Endothelial cell of umbilical vein (primary cell): Measurements from ENCODE around the gene RBPJ. TPM values are rescaled to one million over a fixed set of nuclear protein-coding genes. Genes with fewer than 3 reads are reported as not detected.

Experiments
- BruUV-seq: library from RNA; stranded (reverse); fragments of 400-500 nt; replicated peaks from 2 replicates; lab custom pipeline; 2021; lab: Mats Ljungman, UMichigan
- CTCF ChIA-PET: fragments of 300-600, 350-600 bp; sonication (Branson Sonifier 250); formaldehyde crosslinking; loops from one replicate; lab custom pipeline; 2021; ENCODE audit warnings: antibody characterized with exemption, inconsistent platforms; lab: Charles Lee
- POLR2A ChIA-PET: fragments of 300-600, 350-600 bp; sonication (Branson Sonifier 250); formaldehyde crosslinking; loops from one replicate; lab custom pipeline; 2021; ENCODE audit warnings: antibody characterized with exemption, inconsistent platforms; lab: Charles Lee
- DNase-seq: peaks from one replicate; pipeline ENCODE4 v3.0.0-alpha.2; 2011; ENCODE audit warnings: low read depth, low spot score
- FAIRE-seq: peaks from 2 replicates; lab custom pipeline; 2011; peaks lifted over from hg19 to GRCh38; lab: Jason Lieb, UNC
- H2AFZ ChIP-seq: 2 replicates; pipeline ENCODE4 v1.6.0; 2012; ENCODE audit warnings: low read depth, low read length, control low read depth, inconsistent platforms
- H3K27ac ChIP-seq: 2 replicates; pipeline ENCODE4 v1.5.1; 2011; ENCODE audit warnings: low read depth, mild to moderate bottlenecking, control low read depth, low read length, moderate library complexity; ENCODE audit not compliant: insufficient read depth
- H3K27me3 ChIP-seq, 2 experiments: 2 replicates each; pipeline versions ENCODE4 v1.6.0 to v1.6.1; 2011; ENCODE audit warnings: low read length in 2 of 2, mixed read lengths in 1 of 2; ENCODE audit not compliant: control insufficient read depth in 2 of 2, insufficient read depth in 2 of 2
- H3K36me3 ChIP-seq, 2 experiments: 2 replicates in 1 of 2; 3 replicates in 1 of 2; pipeline ENCODE4 v1.5.1; 2011; ENCODE audit warnings: low read length in 2 of 2, mild to moderate bottlenecking in 1 of 2, moderate library complexity in 1 of 2; ENCODE audit not compliant: control insufficient read depth in 2 of 2, insufficient read depth in 2 of 2; ENCODE audit errors: extremely low read depth in 1 of 2
- H3K4me1 ChIP-seq: 3 replicates; pipeline ENCODE4 v1.5.1; 2011; ENCODE audit warnings: mild to moderate bottlenecking, low read length; ENCODE audit not compliant: control insufficient read depth, insufficient read depth; ENCODE audit errors: extremely low read depth
- H3K4me2 ChIP-seq: 2 replicates; pipeline ENCODE4 v1.6.1; 2011; ENCODE audit warnings: low read length, control low read depth, mixed read lengths; ENCODE audit not compliant: insufficient read depth
- H3K4me3 ChIP-seq, 3 experiments: fragments of 200-600 bp in 1 of 3; sonication (generic), shearing (Covaris generic) in 1 of 3; replicated peaks in 1 of 3; 2 replicates each; pipeline ENCODE4 v1.5.1; 2011 to 2016; ENCODE audit warnings: control low read depth in 3 of 3, low read length in 3 of 3, mild to moderate bottlenecking in 2 of 3, inconsistent platforms in 1 of 3, low read depth in 1 of 3, moderate library complexity in 1 of 3; ENCODE audit not compliant: insufficient read depth in 1 of 3
- H3K79me2 ChIP-seq: 2 replicates; pipeline ENCODE4 v1.6.0; 2012; ENCODE audit warnings: low read length, inconsistent platforms; ENCODE audit not compliant: control insufficient read depth, insufficient read depth
- H3K9ac ChIP-seq: replicated peaks from 2 replicates; pipeline ENCODE3; 2011; ENCODE audit warnings: low read length, control low read depth; ENCODE audit not compliant: insufficient read depth; ENCODE audit errors: extremely low read depth
- H3K9me1 ChIP-seq: replicated peaks from 3 replicates; pipeline ENCODE4 v1.6.0; 2011; ENCODE audit warnings: mild to moderate bottlenecking, low read length; ENCODE audit not compliant: control insufficient read depth, insufficient read depth; ENCODE audit errors: extremely low read depth
- H3K9me3 ChIP-seq: replicated peaks from 2 replicates; pipeline ENCODE4 v1.5.1; 2012; ENCODE audit warnings: low read length, inconsistent platforms; ENCODE audit not compliant: control insufficient read depth, insufficient read depth
- H4K20me1 ChIP-seq: replicated peaks from 2 replicates; pipeline ENCODE3; 2011; ENCODE audit warnings: mild to moderate bottlenecking, low read length; ENCODE audit not compliant: control insufficient read depth, insufficient read depth; ENCODE audit errors: extremely low read depth
- CTCF ChIP-seq, 2 donors: IDR thresholded peaks; 1 replicate in 1 of 2; 2 replicates in 1 of 2; pipeline ENCODE4 v1.5.1; 2011; ENCODE audit warnings: low read length in 2 of 2, mild to moderate bottlenecking in 2 of 2, moderate library complexity in 2 of 2, control low read depth in 1 of 2, inconsistent platforms in 1 of 2, low read depth in 1 of 2; ENCODE audit not compliant: insufficient read depth in 1 of 2; ENCODE audit errors: extremely low read depth in 1 of 2
- EZH2 ChIP-seq: IDR thresholded peaks from 2 replicates; pipeline ENCODE4 v1.6.1; 2012; ENCODE audit warnings: borderline replicate concordance, low read depth, mild to moderate bottlenecking, moderate library complexity, low read length, inconsistent platforms; ENCODE audit not compliant: severe bottlenecking
- FOS ChIP-seq: IDR thresholded peaks from 2 replicates; pipeline ENCODE4 v1.6.1; 2011; ENCODE audit warnings: mild to moderate bottlenecking, low read length, moderate library complexity, borderline replicate concordance; ENCODE audit not compliant: insufficient read depth
- GATA2 ChIP-seq: IDR thresholded peaks from 2 replicates; pipeline ENCODE4 v1.7.0; 2011; ENCODE audit warnings: low read depth, mild to moderate bottlenecking, moderate library complexity, mixed read lengths, low read length; ENCODE audit not compliant: insufficient read length, insufficient read depth
- JUN ChIP-seq: IDR thresholded peaks from 2 replicates; pipeline ENCODE4 v1.6.1; 2011; ENCODE audit warnings: borderline replicate concordance, low read depth; ENCODE audit not compliant: insufficient read length, insufficient read depth
- MYC ChIP-seq: IDR thresholded peaks from one replicate; pipeline ENCODE4 v1.6.1; 2011; ENCODE audit warnings: mild to moderate bottlenecking, low read depth, low read length
- POLR2A ChIP-seq: IDR thresholded peaks from 2 replicates; pipeline ENCODE4 v1.6.1; 2012; ENCODE audit warnings: low read depth, mild to moderate bottlenecking, control low read depth, low read length
- POLR2AphosphoS5 ChIP-seq: IDR thresholded peaks from 2 replicates; pipeline ENCODE4 v1.6.1; 2012; ENCODE audit warnings: low read depth, mild to moderate bottlenecking, control low read depth, low read length, moderate library complexity; ENCODE audit not compliant: insufficient read depth
- dilution Hi-C: fragments of 300-500 bp; cut with MboI; formaldehyde crosslinking; loops from one replicate; pipeline ENCODE4 v1.15.0; 2019; ENCODE audit warnings: low sequenced_read_pairs; ENCODE audit not compliant: extremely low pct_ligation_motif_present
- intact Hi-C: fragments of 100-400 bp; cut with micrococcal nuclease; formaldehyde crosslinking; loops from one replicate; pipeline ENCODE4 v1.10.0; 2022
- polyA plus RNA-seq, 4 experiments: library from polyadenylated mRNA; depleted of rRNA in 3 of 4; stranded (reverse) in 3 of 4; unstranded in 1 of 4; fragments of >200 nt; gene quantifications; 2 replicates each; pipeline versions ENCODE4 v1.2.1 to v1.2.3, GENCODE V29; 2011 to 2012; ENCODE audit warnings: missing spikeins in 1 of 4
- total RNA-seq: library from RNA; stranded (reverse); gene quantifications from 2 replicates; pipeline ENCODE4 v1.2.3, GENCODE V29; 2021
- TF ChIP-seq, protein P1 (sequence below): IDR thresholded peaks from 2 replicates; pipeline ENCODE4 v1.6.1; 2011; ENCODE audit not compliant: insufficient read depth, insufficient read length

Gene RBPJ
- total and polyA plus RNA-seq, 2 donors (not counting 3 experiments of a cell fraction or from before 2014, with no cell fraction given): 17.0 to 42.9 TPM

DNA sequence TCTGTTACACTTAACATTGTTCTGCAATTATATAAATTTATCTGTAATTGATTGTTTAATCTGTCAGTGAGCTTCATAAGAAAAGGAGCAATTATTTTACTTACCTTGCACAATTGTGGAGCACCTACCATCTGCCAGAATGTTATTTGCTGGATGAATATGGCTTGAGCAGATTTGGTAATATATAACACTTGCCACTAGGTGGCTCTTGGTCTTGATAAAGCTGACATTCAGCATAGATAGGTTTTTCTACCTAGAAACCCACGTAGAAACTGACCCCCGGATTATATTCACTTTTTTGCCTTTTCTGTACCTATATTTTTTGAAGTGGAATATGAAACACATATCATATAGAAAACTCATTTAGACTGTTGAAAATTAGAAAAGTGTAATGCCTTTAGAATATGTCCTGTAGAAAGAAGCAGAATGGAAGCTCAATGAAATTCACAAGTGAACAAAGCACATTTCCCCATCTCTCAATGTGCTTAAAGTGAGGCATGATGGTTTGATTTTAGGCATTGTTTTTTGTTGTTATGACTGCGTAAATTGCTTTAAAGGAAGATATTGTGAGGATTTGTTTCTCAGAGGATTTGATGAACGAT is 9.5 kb downstream of the RBPJ start:
- dilution Hi-C loops: no loop called here
- Histone ChIP-seq H3K27ac (no peak overlapping the region), H3K9me3 (no peaks in the 10 kb centered on the region), H3K4me3 (no peak overlapping the region), H4K20me1 (peaks cover 13% of the 10 kb centered on the region), H2AFZ (no peak overlapping the region), H3K27me3 (no peaks in the 10 kb centered on the region), H3K9me1 (no peaks in the 10 kb centered on the region), H3K79me2 (peaks cover 82% of the 10 kb centered on the region), H3K4me1 (no peaks in the 10 kb centered on the region), H3K4me2 (no peak overlapping the region), H3K9ac (no peak overlapping the region), H3K36me3 (no peaks in the 10 kb centered on the region)
- DNase-seq: peak; percentile 74
- peak; percentile 21 to 56 for TF ChIP-seq CTCF (IDR thresholded peaks at IDR 0.05; ENCODE audit: extremely low read depth in 1 of 2, insufficient read depth in 1 of 2, low read depth in 1 of 2, low read length in 2 of 2)
- TF ChIP-seq POLR2AphosphoS5: no peak
- no peak for TF ChIP-seq GATA2
- intact Hi-C loops: loop anchor here (1.0 to 2.0 kb wide), 2 partner anchors 80 to 391 kb away; no protein-coding TSS in a partner anchor
- CTCF ChIA-PET: interaction anchor here (0.5 to 8.2 kb wide), 40 partner anchors 8 to 862 kb away, joined by 3 to 259 read pairs (median 5); partner anchors contain the start of gene RBPJ
- POLR2A ChIA-PET: interaction anchor here (0.8 kb wide), 2 partner anchors 11 to 42 kb away, joined by 3 read pairs; no protein-coding TSS in a partner anchor
- FAIRE-seq: peak; percentile 71
- no TSS peak for BruUV-seq

- Histone ChIP-seq H4K20me1 (peaks cover 13% of the 10 kb centered on the region), H3K9ac (no peak overlapping the region), H3K4me2 (no peak overlapping the region), H3K4me3 (no peak overlapping the region), H2AFZ (no peak overlapping the region), H3K27me3 (no peaks in the 10 kb centered on the region), H3K79me2 (peaks cover 81% of the 10 kb centered on the region), H3K9me1 (no peaks in the 10 kb centered on the region), H3K27ac (no peak overlapping the region), H3K4me1 (no peaks in the 10 kb centered on the region), H3K9me3 (no peaks in the 10 kb centered on the region), H3K36me3 (no peaks in the 10 kb centered on the region)
- ChIA-PET CTCF (interaction anchor here (0.8 to 8.2 kb wide), 27 partner anchors 11 to 679 kb away, joined by 3 to 259 read pairs (median 6); partner anchors contain the start of gene RBPJ), POLR2A (no interaction called here)
- dilution Hi-C loops: no loop called here
- intact Hi-C loops: loop anchor here (1.0 to 2.0 kb wide), 2 partner anchors 79 to 390 kb away; no protein-coding TSS in a partner anchor
- BruUV-seq: no TSS peak
- no peak for DNase-seq
- no peak for FAIRE-seq
- TF ChIP-seq POLR2A (no peak), GATA2 (no peak), MYC (no peak), EZH2 (no peak), JUN (no peak), FOS (no peak), CTCF (IDR thresholded peaks at IDR 0.05; ENCODE audit: extremely low read depth in 1 of 2, insufficient read depth in 1 of 2, low read depth in 1 of 2, low read length in 2 of 2) (no peak), POLR2AphosphoS5 (no peak)
- TF ChIP-seq, protein P1, sequence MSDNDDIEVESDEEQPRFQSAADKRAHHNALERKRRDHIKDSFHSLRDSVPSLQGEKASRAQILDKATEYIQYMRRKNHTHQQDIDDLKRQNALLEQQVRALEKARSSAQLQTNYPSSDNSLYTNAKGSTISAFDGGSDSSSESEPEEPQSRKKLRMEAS: no peak
These were observed 10.1 kb downstream of the RBPJ start for GRCh38 chr4:26330946-26331345.
